ENCODE results near the gene EEF1AKMT3.

Gene EEF1AKMT3

GRCh38 chr12:57781244-57781643 is 8.8 kb downstream of the EEF1AKMT3 start:
- DNase-seq (ENCODE audit: low spot score), result no peak
- H3K27ac ChIP-seq (replicated peaks; ENCODE audit: low read length), result no peak overlapping the region
- no peak overlapping the region for H2BK5ac ChIP-seq (ENCODE audit: low read length)
- no peaks in the 10 kb centered on the region for H3K9me3 ChIP-seq (replicated peaks in 1 of 2; ENCODE audit: control insufficient read depth in 2 of 2, insufficient read depth in 1 of 2, low read depth in 1 of 2, low read length in 2 of 2)
- no peak overlapping the region for H2BK120ac ChIP-seq (ENCODE audit: low read depth, low read length)
- no peak overlapping the region for H3K14ac ChIP-seq (ENCODE audit: low read length)
- H3K4ac ChIP-seq (ENCODE audit: low read length), result no peak overlapping the region
- no peak overlapping the region for H2AFZ ChIP-seq (ENCODE audit: low read length)
- no peak overlapping the region for H3K4me3 ChIP-seq (ENCODE audit: low read length in 2 of 2)
- H2AK5ac ChIP-seq (ENCODE audit: low read depth, low read length), result no peak overlapping the region
- no peak overlapping the region for H3K9ac ChIP-seq (ENCODE audit: low read depth, low read length, poor library complexity)
- peaks cover 3 to 6% of the 10 kb centered on the region in 2 donors for H3K4me1 ChIP-seq (ENCODE audit: control insufficient read depth in 2 of 2, insufficient read depth in 1 of 2, low read depth in 1 of 2, low read length in 2 of 2)
- H3K18ac ChIP-seq (ENCODE audit: low read length), result no peak overlapping the region
- no peak overlapping the region for H2BK12ac ChIP-seq (ENCODE audit: low read length)
- no peaks in the 10 kb centered on the region for H3K27me3 ChIP-seq (ENCODE audit: control insufficient read depth in 3 of 3, insufficient read depth in 3 of 3, low read depth in 1 of 3, low read length in 3 of 3)
- no peak overlapping the region for H3K4me2 ChIP-seq (ENCODE audit: insufficient read depth, low read length, poor library complexity, severe bottlenecking)
- H3K79me1 ChIP-seq (ENCODE audit: low read depth, low read length), result peaks cover 4% of the 10 kb centered on the region
- H4K91ac ChIP-seq (ENCODE audit: low read depth, low read length, poor library complexity), result no peak overlapping the region
- no peak overlapping the region for H4K8ac ChIP-seq (ENCODE audit: low read depth, low read length)
- WGBS, 2 donors (ENCODE audit: extremely low coverage in 2 of 2, insufficient read length in 2 of 2, insufficient replicate concordance in 1 of 2), result no CpG with 5 or more reads among the region's 3 CpGs
- H2BK15ac ChIP-seq (ENCODE audit: low read length), result no peak overlapping the region
- peaks cover 7 to 38% of the 10 kb centered on the region in 2 donors for H3K36me3 ChIP-seq (replicated peaks in 1 of 2; ENCODE audit: control insufficient read depth in 2 of 2, insufficient read depth in 2 of 2, low read length in 2 of 2)
- H3K23ac ChIP-seq (ENCODE audit: low read depth, low read length, poor library complexity), result no peak overlapping the region

GRCh38 chr12:57781801-57782200 is 9.4 kb downstream of the EEF1AKMT3 start:
- WGBS, 2 donors (ENCODE audit: extremely low coverage in 2 of 2, insufficient read length in 2 of 2, insufficient replicate concordance in 1 of 2), result no CpG with 5 or more reads among the region's 2 CpGs

GRCh38 chr12:57782243-57782607 is 9.8 kb downstream of the EEF1AKMT3 start:
- Histone ChIP-seq H3K4me2 (ENCODE audit: insufficient read depth, low read length, poor library complexity, severe bottlenecking) (no peak overlapping the region), H3K9ac (ENCODE audit: low read depth, low read length, poor library complexity) (no peak overlapping the region), H4K8ac (ENCODE audit: low read depth, low read length) (no peak overlapping the region), H2AK5ac (ENCODE audit: low read depth, low read length) (no peak overlapping the region), H2BK120ac (ENCODE audit: low read depth, low read length) (no peak overlapping the region), H2BK5ac (ENCODE audit: low read length) (no peak overlapping the region), H3K14ac (ENCODE audit: low read length) (no peak overlapping the region), H3K27ac (replicated peaks; ENCODE audit: low read length) (no peak overlapping the region), H2BK12ac (ENCODE audit: low read length) (no peak overlapping the region), H3K23ac (ENCODE audit: low read depth, low read length, poor library complexity) (no peak overlapping the region), H3K4me1 (ENCODE audit: control insufficient read depth in 2 of 2, insufficient read depth in 1 of 2, low read depth in 1 of 2, low read length in 2 of 2) (peaks cover 3 to 6% of the 10 kb centered on the region in 2 donors), H4K91ac (ENCODE audit: low read depth, low read length, poor library complexity) (no peak overlapping the region), H3K79me1 (ENCODE audit: low read depth, low read length) (peaks cover 4% of the 10 kb centered on the region), H2AFZ (ENCODE audit: low read length) (peak overlapping the region; percentile 83), H3K4ac (ENCODE audit: low read length) (no peak overlapping the region), H3K36me3 (replicated peaks in 1 of 2; ENCODE audit: control insufficient read depth in 2 of 2, insufficient read depth in 2 of 2, low read length in 2 of 2) (peaks cover 12 to 46% of the 10 kb centered on the region in 2 donors), H3K27me3 (ENCODE audit: control insufficient read depth in 3 of 3, insufficient read depth in 3 of 3, low read depth in 1 of 3, low read length in 3 of 3) (no peaks in the 10 kb centered on the region), H3K18ac (ENCODE audit: low read length) (no peak overlapping the region), H3K9me3 (replicated peaks in 1 of 2; ENCODE audit: control insufficient read depth in 2 of 2, insufficient read depth in 1 of 2, low read depth in 1 of 2, low read length in 2 of 2) (no peaks in the 10 kb centered on the region), H2BK15ac (ENCODE audit: low read length) (no peak overlapping the region), H3K4me3 (ENCODE audit: low read length in 2 of 2) (peak overlapping the region in 1 of 2 donors; percentile 90)
- no CpG with 5 or more reads among the region's 4 CpGs for WGBS, 2 donors (ENCODE audit: extremely low coverage in 2 of 2, insufficient read length in 2 of 2, insufficient replicate concordance in 1 of 2)
- DNase-seq (ENCODE audit: low spot score), result no peak

More at GRCh38 chr12:57781801-57782200, 9.4 kb downstream of the EEF1AKMT3 start:
- Histone ChIP-seq H3K9ac (ENCODE audit: low read depth, low read length, poor library complexity) (no peak overlapping the region), H2BK120ac (ENCODE audit: low read depth, low read length) (no peak overlapping the region), H3K23ac (ENCODE audit: low read depth, low read length, poor library complexity) (no peak overlapping the region), H2AK5ac (ENCODE audit: low read depth, low read length) (no peak overlapping the region), H3K18ac (ENCODE audit: low read length) (no peak overlapping the region), H4K8ac (ENCODE audit: low read depth, low read length) (no peak overlapping the region), H3K4me3 (ENCODE audit: low read length in 2 of 2) (no peak overlapping the region), H2BK15ac (ENCODE audit: low read length) (no peak overlapping the region), H3K79me1 (ENCODE audit: low read depth, low read length) (peaks cover 4% of the 10 kb centered on the region), H3K4me2 (ENCODE audit: insufficient read depth, low read length, poor library complexity, severe bottlenecking) (no peak overlapping the region), H2BK5ac (ENCODE audit: low read length) (no peak overlapping the region), H3K4ac (ENCODE audit: low read length) (no peak overlapping the region), H3K27me3 (ENCODE audit: control insufficient read depth in 3 of 3, insufficient read depth in 3 of 3, low read depth in 1 of 3, low read length in 3 of 3) (no peaks in the 10 kb centered on the region), H4K91ac (ENCODE audit: low read depth, low read length, poor library complexity) (no peak overlapping the region), H3K4me1 (ENCODE audit: control insufficient read depth in 2 of 2, insufficient read depth in 1 of 2, low read depth in 1 of 2, low read length in 2 of 2) (peaks cover 3 to 6% of the 10 kb centered on the region in 2 donors), H3K14ac (ENCODE audit: low read length) (no peak overlapping the region), H3K9me3 (replicated peaks in 1 of 2; ENCODE audit: control insufficient read depth in 2 of 2, insufficient read depth in 1 of 2, low read depth in 1 of 2, low read length in 2 of 2) (no peaks in the 10 kb centered on the region), H2AFZ (ENCODE audit: low read length) (peak overlapping the region; percentile 83), H2BK12ac (ENCODE audit: low read length) (no peak overlapping the region), H3K36me3 (replicated peaks in 1 of 2; ENCODE audit: control insufficient read depth in 2 of 2, insufficient read depth in 2 of 2, low read length in 2 of 2) (peaks cover 10 to 42% of the 10 kb centered on the region in 2 donors), H3K27ac (replicated peaks; ENCODE audit: low read length) (no peak overlapping the region)
- no peak for DNase-seq (ENCODE audit: low spot score)

- Histone ChIP-seq H3K36me3 (replicated peaks in 1 of 2; ENCODE audit: control insufficient read depth in 2 of 2, insufficient read depth in 2 of 2, low read length in 2 of 2) (peaks cover 12 to 52% of the 10 kb centered on the region in 2 donors), H4K91ac (ENCODE audit: low read depth, low read length, poor library complexity) (no peak within 1 kb of the TSS), H3K4me3 (ENCODE audit: low read length in 2 of 2) (peak within 1 kb of the TSS; percentile 90 to 95), H3K4ac (ENCODE audit: low read length) (no peak within 1 kb of the TSS), H3K9me3 (replicated peaks in 1 of 2; ENCODE audit: control insufficient read depth in 2 of 2, insufficient read depth in 1 of 2, low read depth in 1 of 2, low read length in 2 of 2) (no peaks in the 10 kb centered on the region), H3K79me1 (ENCODE audit: low read depth, low read length) (peaks cover 4% of the 10 kb centered on the region), H4K8ac (ENCODE audit: low read depth, low read length) (no peak within 1 kb of the TSS), H3K4me2 (ENCODE audit: insufficient read depth, low read length, poor library complexity, severe bottlenecking) (peak within 1 kb of the TSS; percentile 84), H3K9ac (ENCODE audit: low read depth, low read length, poor library complexity) (peak within 1 kb of the TSS; percentile 99), H3K27ac (replicated peaks; ENCODE audit: low read length) (no peak within 1 kb of the TSS), H3K4me1 (ENCODE audit: control insufficient read depth in 2 of 2, insufficient read depth in 1 of 2, low read depth in 1 of 2, low read length in 2 of 2) (peaks cover 3 to 6% of the 10 kb centered on the region in 2 donors), H2BK12ac (ENCODE audit: low read length) (peak within 1 kb of the TSS; percentile 18), H2BK5ac (ENCODE audit: low read length) (peak within 1 kb of the TSS; percentile 0), H2AFZ (ENCODE audit: low read length) (peak within 1 kb of the TSS; percentile 83), H3K27me3 (ENCODE audit: control insufficient read depth in 3 of 3, insufficient read depth in 3 of 3, low read depth in 1 of 3, low read length in 3 of 3) (no peaks in the 10 kb centered on the region), H2BK120ac (ENCODE audit: low read depth, low read length) (no peak within 1 kb of the TSS), H3K18ac (ENCODE audit: low read length) (peak within 1 kb of the TSS; percentile 93), H2BK15ac (ENCODE audit: low read length) (no peak within 1 kb of the TSS), H3K23ac (ENCODE audit: low read depth, low read length, poor library complexity) (peak within 1 kb of the TSS; percentile 97), H3K14ac (ENCODE audit: low read length) (peak within 1 kb of the TSS; percentile 79), H2AK5ac (ENCODE audit: low read depth, low read length) (peak within 1 kb of the TSS; percentile 2)
- no CpG with 5 or more reads among the region's 45 CpGs for WGBS, 2 donors (ENCODE audit: extremely low coverage in 2 of 2, insufficient read length in 2 of 2, insufficient replicate concordance in 1 of 2)
- DNase-seq (ENCODE audit: low spot score), result peak; percentile 93
Measured at GRCh38 chr12:57782608-57783465, 10.4 kb downstream of the EEF1AKMT3 start, which contains the start of gene TSFM. Gene TSFM, plus strand, starts transcription at chr12:57782787. Its CDS starts 15 bp downstream, at chr12:57782802.
